Keratinocyte (primary cell): ENCODE measurements around the gene ADAMTSL4. TPM values are rescaled to one million over a fixed set of nuclear protein-coding genes. Genes with fewer than 3 reads are reported as not detected.

Experiments
- DNase-seq: peaks from one replicate; pipeline ENCODE4 v3.0.0-alpha.2; 2011; ENCODE audit warnings: low read depth, missing footprints, low spot score
- FAIRE-seq: peaks from 2 replicates; lab custom pipeline; 2011; peaks lifted over from hg19 to GRCh38; lab: Jason Lieb, UNC
- H2AFZ ChIP-seq: 2 replicates; pipeline ENCODE4 v1.6.0; 2012; ENCODE audit warnings: low read length, control low read depth, inconsistent platforms; ENCODE audit not compliant: control insufficient read depth
- H3K27ac ChIP-seq: 2 replicates; pipeline ENCODE4 v1.5.1; 2011; ENCODE audit warnings: low read length; ENCODE audit not compliant: control insufficient read depth, insufficient read depth
- H3K27me3 ChIP-seq: 3 replicates; pipeline ENCODE4 v1.6.0; 2011; ENCODE audit warnings: low read length; ENCODE audit not compliant: control insufficient read depth, insufficient read depth; ENCODE audit errors: extremely low read depth
- H3K36me3 ChIP-seq, 2 experiments: 2 replicates in 1 of 2; 3 replicates in 1 of 2; pipeline ENCODE4 v1.5.1; 2011; ENCODE audit warnings: low read length in 2 of 2, mild to moderate bottlenecking in 1 of 2; ENCODE audit not compliant: control insufficient read depth in 2 of 2, insufficient read depth in 2 of 2; ENCODE audit errors: extremely low read depth in 1 of 2
- H3K4me1 ChIP-seq: 3 replicates; pipeline ENCODE4 v1.5.1; 2011; ENCODE audit warnings: low read length; ENCODE audit not compliant: control insufficient read depth, insufficient read depth; ENCODE audit errors: extremely low read depth
- H3K4me2 ChIP-seq: 3 replicates; pipeline ENCODE4 v1.6.0; 2011; ENCODE audit warnings: low read depth, low read length; ENCODE audit not compliant: control insufficient read depth, insufficient read depth; ENCODE audit errors: extremely low read depth
- H3K4me3 ChIP-seq, 3 experiments: fragments of 200-600 bp in 1 of 3; sonication (generic) in 1 of 3; 2 replicates in 2 of 3; 3 replicates in 1 of 3; pipeline ENCODE4 v1.5.1; 2011 to 2016; ENCODE audit warnings: low read length in 3 of 3, mild to moderate bottlenecking in 3 of 3, control low read depth in 2 of 3, inconsistent platforms in 1 of 3, low read depth in 1 of 3, mixed read lengths in 1 of 3, mixed run types in 1 of 3, moderate library complexity in 1 of 3; ENCODE audit not compliant: control insufficient read depth in 2 of 3, insufficient read depth in 2 of 3; ENCODE audit errors: extremely low read depth in 1 of 3
- H3K79me2 ChIP-seq: 2 replicates; pipeline ENCODE4 v1.6.0; 2012; ENCODE audit warnings: low read length; ENCODE audit not compliant: control insufficient read depth, insufficient read depth
- H3K9ac ChIP-seq: 3 replicates; pipeline ENCODE4 v1.6.0; 2011; ENCODE audit warnings: low read length; ENCODE audit not compliant: control insufficient read depth, insufficient read depth; ENCODE audit errors: extremely low read depth
- H3K9me1 ChIP-seq: 3 replicates; pipeline ENCODE4 v1.6.0; 2011; ENCODE audit warnings: low read length; ENCODE audit not compliant: control insufficient read depth, insufficient read depth; ENCODE audit errors: extremely low read depth
- H3K9me3 ChIP-seq: 2 replicates; pipeline ENCODE4 v1.5.1; 2012; ENCODE audit warnings: low read depth, low read length; ENCODE audit not compliant: control insufficient read depth
- H4K20me1 ChIP-seq: 3 replicates; pipeline ENCODE4 v1.6.0; 2011; ENCODE audit warnings: low read length; ENCODE audit not compliant: control insufficient read depth, insufficient read depth; ENCODE audit errors: extremely low read depth
- EZH2 ChIP-seq: IDR thresholded peaks from one replicate; pipeline ENCODE4 v1.6.1; 2012; ENCODE audit warnings: inconsistent platforms, mild to moderate bottlenecking, low read length, moderate library complexity
- dilution Hi-C: fragments of 300-500 bp; cut with MboI; formaldehyde crosslinking; loops from one replicate; pipeline ENCODE4 v1.7.0; 2020; ENCODE audit warnings: low sequenced_read_pairs; ENCODE audit not compliant: extremely low pct_ligation_motif_present
- polyA plus RNA-seq, 5 experiments: library from polyadenylated mRNA; depleted of rRNA in 3 of 5; stranded (reverse) in 3 of 5; stranded (forward) in 1 of 5; unstranded in 1 of 5; fragments of >200 nt; gene quantifications; 1 replicate in 1 of 5; 2 replicates in 3 of 5; 3 replicates in 1 of 5; pipeline versions ENCODE4 v1.2.1 to v1.2.3, GENCODE V29; 2011 to 2012; ENCODE audit warnings: missing spikeins in 2 of 5, low read depth in 1 of 5, low replicate concordance in 1 of 5
- TF ChIP-seq, protein P1 (sequence below), 3 experiments: IDR thresholded peaks in 1 of 3; conservative IDR thresholded peaks in 1 of 3; optimal IDR thresholded peaks in 1 of 3; 2 replicates in 2 of 3; 3 replicates in 1 of 3; pipeline versions ENCODE3 to v1.5.1; 2011; ENCODE audit warnings: low read length in 3 of 3, mild to moderate bottlenecking in 3 of 3, moderate library complexity in 2 of 3, control low read depth in 1 of 3, inconsistent platforms in 1 of 3; ENCODE audit not compliant: insufficient read depth in 2 of 3; ENCODE audit errors: extremely low read depth in 1 of 3

Gene ADAMTSL4
- polyA plus RNA-seq, 1 donor (not counting 4 experiments of a cell fraction or from before 2014, with no cell fraction given) = 7.0 TPM

DNA sequence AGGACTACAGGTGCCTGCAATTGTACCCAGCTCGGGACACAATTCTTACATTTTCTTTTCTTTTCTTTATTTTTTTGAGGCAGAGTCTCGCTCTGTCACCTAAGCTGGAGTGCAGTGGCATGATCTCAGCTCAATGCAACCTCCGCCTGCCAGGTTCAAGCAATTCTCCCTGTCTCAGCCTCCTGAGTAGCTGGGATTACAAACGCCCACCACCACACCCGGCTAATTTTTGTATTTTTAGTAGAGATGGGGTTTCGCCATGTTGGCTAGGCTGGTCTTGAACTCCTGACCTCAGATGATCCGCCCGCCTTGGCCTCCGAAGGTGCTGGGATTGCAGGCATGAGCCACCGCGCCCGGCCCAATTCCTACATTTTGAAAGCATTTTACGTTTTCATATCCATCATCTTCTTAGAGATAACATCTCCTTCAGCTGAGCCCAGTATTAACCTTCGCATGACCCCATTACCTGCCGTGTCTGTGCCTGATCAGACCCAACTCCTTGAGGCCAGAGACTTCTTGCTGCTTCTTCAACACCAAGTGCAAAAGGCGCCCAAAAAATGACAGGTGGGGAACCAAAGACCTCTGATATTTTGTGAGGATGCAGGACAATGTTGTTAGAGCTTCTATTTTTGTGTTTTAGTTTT is 2.8 kb upstream of the ADAMTSL4 start:
- Histone ChIP-seq H3K9me1 (no peaks in the 10 kb centered on the region), H3K4me3 (no peak overlapping the region), H3K27ac (no peak overlapping the region), H3K4me1 (peaks cover 9% of the 10 kb centered on the region), H3K9me3 (no peaks in the 10 kb centered on the region), H3K9ac (no peak overlapping the region), H3K4me2 (no peak overlapping the region), H3K27me3 (no peaks in the 10 kb centered on the region), H3K79me2 (no peaks in the 10 kb centered on the region), H2AFZ (no peak overlapping the region), H3K36me3 (no peaks in the 10 kb centered on the region), H4K20me1 (no peaks in the 10 kb centered on the region)
- no peak for DNase-seq
- dilution Hi-C loops = no loop called here
- TF ChIP-seq, protein P1, sequence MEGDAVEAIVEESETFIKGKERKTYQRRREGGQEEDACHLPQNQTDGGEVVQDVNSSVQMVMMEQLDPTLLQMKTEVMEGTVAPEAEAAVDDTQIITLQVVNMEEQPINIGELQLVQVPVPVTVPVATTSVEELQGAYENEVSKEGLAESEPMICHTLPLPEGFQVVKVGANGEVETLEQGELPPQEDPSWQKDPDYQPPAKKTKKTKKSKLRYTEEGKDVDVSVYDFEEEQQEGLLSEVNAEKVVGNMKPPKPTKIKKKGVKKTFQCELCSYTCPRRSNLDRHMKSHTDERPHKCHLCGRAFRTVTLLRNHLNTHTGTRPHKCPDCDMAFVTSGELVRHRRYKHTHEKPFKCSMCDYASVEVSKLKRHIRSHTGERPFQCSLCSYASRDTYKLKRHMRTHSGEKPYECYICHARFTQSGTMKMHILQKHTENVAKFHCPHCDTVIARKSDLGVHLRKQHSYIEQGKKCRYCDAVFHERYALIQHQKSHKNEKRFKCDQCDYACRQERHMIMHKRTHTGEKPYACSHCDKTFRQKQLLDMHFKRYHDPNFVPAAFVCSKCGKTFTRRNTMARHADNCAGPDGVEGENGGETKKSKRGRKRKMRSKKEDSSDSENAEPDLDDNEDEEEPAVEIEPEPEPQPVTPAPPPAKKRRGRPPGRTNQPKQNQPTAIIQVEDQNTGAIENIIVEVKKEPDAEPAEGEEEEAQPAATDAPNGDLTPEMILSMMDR (optimal IDR thresholded peaks at IDR 0.05 in 1 of 3, IDR thresholded peaks at IDR 0.05 in 1 of 3, conservative IDR thresholded peaks at IDR 0.05 in 1 of 3; ENCODE audit: extremely low read depth in 1 of 3, insufficient read depth in 2 of 3, low read length in 3 of 3) = no peak
- TF ChIP-seq EZH2 = no peak
- no peak for FAIRE-seq

DNA sequence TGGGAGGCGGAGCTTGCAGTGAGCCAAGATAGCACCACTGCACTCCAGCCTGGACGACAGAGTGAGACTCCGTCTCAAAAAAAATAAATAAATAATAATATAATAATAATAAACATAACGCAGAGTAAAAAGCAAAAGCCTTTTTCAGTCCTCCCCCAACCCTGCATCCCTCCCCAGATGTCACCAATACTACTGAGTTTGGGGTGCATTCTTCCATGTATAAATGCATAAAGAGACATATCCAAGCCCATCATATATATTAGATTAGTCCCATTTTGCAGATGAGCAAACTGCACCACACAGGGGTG is 930 bp upstream of the ADAMTSL4 start:
- no peak overlapping the region for H3K27ac ChIP-seq
- no peak for DNase-seq
- peak overlapping the region; percentile 78 for H3K9ac ChIP-seq
- peak overlapping the region; percentile 89 for H3K4me2 ChIP-seq
- H3K79me2 ChIP-seq = no peaks in the 10 kb centered on the region
- no peaks in the 10 kb centered on the region for H3K9me3 ChIP-seq
- TF ChIP-seq, protein P1 (optimal IDR thresholded peaks at IDR 0.05 in 1 of 3, IDR thresholded peaks at IDR 0.05 in 1 of 3, conservative IDR thresholded peaks at IDR 0.05 in 1 of 3; ENCODE audit: extremely low read depth in 1 of 3, insufficient read depth in 2 of 3, low read length in 3 of 3) = no peak
- TF ChIP-seq EZH2 = no peak
- H4K20me1 ChIP-seq = no peaks in the 10 kb centered on the region
- dilution Hi-C loops = no loop called here
- H3K27me3 ChIP-seq = no peaks in the 10 kb centered on the region
- no peaks in the 10 kb centered on the region for H3K9me1 ChIP-seq
- H2AFZ ChIP-seq = peak overlapping the region; percentile 91
- H3K4me1 ChIP-seq = peaks cover 19% of the 10 kb centered on the region
- no peak for FAIRE-seq
- H3K36me3 ChIP-seq = no peaks in the 10 kb centered on the region
- H3K4me3 ChIP-seq = peak overlapping the region; percentile 53 to 81 (median 72)
